Measurements from ENCODE around the gene IL13.

IL13 gene

DNA sequence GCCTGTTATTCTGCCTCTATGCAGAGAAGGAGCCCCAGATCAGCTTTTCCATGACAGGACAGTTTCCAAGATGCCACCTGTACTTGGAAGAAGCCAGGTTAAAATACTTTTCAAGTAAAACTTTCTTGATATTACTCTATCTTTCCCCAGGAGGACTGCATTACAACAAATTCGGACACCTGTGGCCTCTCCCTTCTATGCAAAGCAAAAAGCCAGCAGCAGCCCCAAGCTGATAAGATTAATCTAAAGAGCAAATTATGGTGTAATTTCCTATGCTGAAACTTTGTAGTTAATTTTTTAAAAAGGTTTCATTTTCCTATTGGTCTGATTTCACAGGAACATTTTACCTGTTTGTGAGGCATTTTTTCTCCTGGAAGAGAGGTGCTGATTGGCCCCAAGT is 15.5 kb downstream of the IL13 start:
- H3K9me3 ChIP-seq (ENCODE audit: control insufficient read depth, insufficient read depth, low read length), result no peaks in the 10 kb centered on the region
- no peaks in the 10 kb centered on the region for H3F3A ChIP-seq (ENCODE audit: control insufficient read depth, insufficient read depth)
- no peaks in the 10 kb centered on the region for H4K20me1 ChIP-seq (ENCODE audit: control insufficient read depth, insufficient read depth, low read depth, low read length)
- no peaks in the 10 kb centered on the region for H3K4me1 ChIP-seq (ENCODE audit: control insufficient read depth, low read length)
- no peak overlapping the region for H3K4me3 ChIP-seq (ENCODE audit: low read length)
- no peaks in the 10 kb centered on the region for H3K27me3 ChIP-seq (ENCODE audit: control insufficient read depth, low read length)
- no peak for TF ChIP-seq EZH2phosphoT487 (IDR thresholded peaks at IDR 0.05; ENCODE audit: borderline replicate concordance, low read length)
- no peak for TF ChIP-seq CTCF (IDR thresholded peaks at IDR 0.05; ENCODE audit: low read depth, low read length, poor library complexity, severe bottlenecking)
- no peak overlapping the region for H3K4me2 ChIP-seq (ENCODE audit: low read length)
- H3K27ac ChIP-seq (ENCODE audit: low read depth, low read length), result no peak overlapping the region
- H3K36me3 ChIP-seq (ENCODE audit: control insufficient read depth, low read length), result no peaks in the 10 kb centered on the region
- H3K79me2 ChIP-seq (ENCODE audit: control insufficient read depth, low read length), result no peaks in the 10 kb centered on the region
- H3K9me2 ChIP-seq (replicated peaks; ENCODE audit: control insufficient read depth, low read length), result no peaks in the 10 kb centered on the region

DNA sequence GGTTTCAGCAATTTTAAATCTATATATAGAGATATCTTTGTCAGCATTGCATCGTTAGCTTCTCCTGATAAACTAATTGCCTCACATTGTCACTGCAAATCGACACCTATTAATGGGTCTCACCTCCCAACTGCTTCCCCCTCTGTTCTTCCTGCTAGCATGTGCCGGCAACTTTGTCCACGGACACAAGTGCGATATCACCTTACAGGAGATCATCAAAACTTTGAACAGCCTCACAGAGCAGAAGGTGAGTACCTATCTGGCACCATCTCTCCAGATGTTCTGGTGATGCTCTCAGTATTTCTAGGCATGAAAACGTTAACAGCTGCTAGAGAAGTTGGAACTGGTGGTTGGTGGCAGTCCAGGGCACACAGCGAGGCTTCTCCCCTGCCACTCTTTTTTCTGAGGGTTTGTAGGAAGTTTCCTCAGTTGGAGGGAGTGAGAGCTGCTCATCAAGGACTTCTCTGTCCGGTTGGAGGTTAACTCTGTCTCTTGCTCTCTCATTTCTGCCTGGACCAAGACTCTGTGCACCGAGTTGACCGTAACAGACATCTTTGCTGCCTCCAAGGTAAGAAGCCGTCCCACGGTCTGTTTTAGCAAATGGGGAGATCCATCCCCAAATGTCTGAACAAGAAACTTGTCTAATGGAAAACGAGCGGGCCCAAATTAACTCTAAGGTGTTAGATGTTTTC is 16.1 kb downstream of the IL13 start, which contains the start of gene IL4:
IL4 (plus strand) TSS at position 51 of the 692 bp plus-strand sequence; CDS start at position 113, 62 bp downstream.
- Histone ChIP-seq H3K9me2 (replicated peaks; ENCODE audit: control insufficient read depth, low read length) (no peaks in the 10 kb centered on the region), H4K20me1 (ENCODE audit: control insufficient read depth, insufficient read depth, low read depth, low read length) (no peaks in the 10 kb centered on the region), H3K4me3 (ENCODE audit: low read length) (no peak within 1 kb of the TSS), H3K27me3 (ENCODE audit: control insufficient read depth, low read length) (no peaks in the 10 kb centered on the region), H3K4me2 (ENCODE audit: low read length) (no peak within 1 kb of the TSS), H3K79me2 (ENCODE audit: control insufficient read depth, low read length) (no peaks in the 10 kb centered on the region), H3K4me1 (ENCODE audit: control insufficient read depth, low read length) (no peaks in the 10 kb centered on the region), H3K27ac (ENCODE audit: low read depth, low read length) (no peak within 1 kb of the TSS), H3K9me3 (ENCODE audit: control insufficient read depth, insufficient read depth, low read length) (no peaks in the 10 kb centered on the region), H3F3A (ENCODE audit: control insufficient read depth, insufficient read depth) (no peaks in the 10 kb centered on the region), H3K36me3 (ENCODE audit: control insufficient read depth, low read length) (no peaks in the 10 kb centered on the region)
- no peak for TF ChIP-seq CTCF (IDR thresholded peaks at IDR 0.05; ENCODE audit: low read depth, low read length, poor library complexity, severe bottlenecking)
- no peak for TF ChIP-seq EZH2phosphoT487 (IDR thresholded peaks at IDR 0.05; ENCODE audit: borderline replicate concordance, low read length)

GRCh38 chr5:132674671-132675506 is 16.9 kb downstream of the IL13 start:
- no peaks in the 10 kb centered on the region for H3K9me3 ChIP-seq (ENCODE audit: control insufficient read depth, insufficient read depth, low read length)
- H3K9me2 ChIP-seq (replicated peaks; ENCODE audit: control insufficient read depth, low read length), result no peaks in the 10 kb centered on the region
- H3K4me1 ChIP-seq (ENCODE audit: control insufficient read depth, low read length), result no peaks in the 10 kb centered on the region
- no peak overlapping the region for H3K4me3 ChIP-seq (ENCODE audit: low read length)
- H3K79me2 ChIP-seq (ENCODE audit: control insufficient read depth, low read length), result no peaks in the 10 kb centered on the region
- no peaks in the 10 kb centered on the region for H3K36me3 ChIP-seq (ENCODE audit: control insufficient read depth, low read length)
- H3K27ac ChIP-seq (ENCODE audit: low read depth, low read length), result no peak overlapping the region
- H3F3A ChIP-seq (ENCODE audit: control insufficient read depth, insufficient read depth), result no peaks in the 10 kb centered on the region
- no peaks in the 10 kb centered on the region for H3K27me3 ChIP-seq (ENCODE audit: control insufficient read depth, low read length)
- TF ChIP-seq EZH2phosphoT487 (IDR thresholded peaks at IDR 0.05; ENCODE audit: borderline replicate concordance, low read length), result no peak
- no peak for TF ChIP-seq CTCF (IDR thresholded peaks at IDR 0.05; ENCODE audit: low read depth, low read length, poor library complexity, severe bottlenecking)
- no peaks in the 10 kb centered on the region for H4K20me1 ChIP-seq (ENCODE audit: control insufficient read depth, insufficient read depth, low read depth, low read length)
- no peak overlapping the region for H3K4me2 ChIP-seq (ENCODE audit: low read length)
